Measurements from ENCODE around the gene FAM199X.
"Not testable (repeated sequence)": the region's sequence is repeated elsewhere in the genome, so short reads cannot be mapped to it uniquely, and the experiment has no call there.

The FAM199X gene

GRCh38 chrX:104189837-104190236 is 23.6 kb downstream of the FAM199X start:
- no peak for TF ChIP-seq ZFX (IDR thresholded peaks at IDR 0.05)
- TF ChIP-seq CTCF (conservative IDR thresholded peaks at IDR 0.05) = no peak
- no peak overlapping the region for H3K27ac ChIP-seq

GRCh38 chrX:104193485-104193884 is 27.2 kb downstream of the FAM199X start:
- no peak for TF ChIP-seq ZFX (IDR thresholded peaks at IDR 0.05)
- TF ChIP-seq CTCF (conservative IDR thresholded peaks at IDR 0.05) = no peak
- no peak overlapping the region for H3K27ac ChIP-seq

GRCh38 chrX:104195013-104195412 is 28.8 kb downstream of the FAM199X start:
- no peak overlapping the region for H3K27ac ChIP-seq
- TF ChIP-seq ZFX (IDR thresholded peaks at IDR 0.05) (no peak), CTCF (conservative IDR thresholded peaks at IDR 0.05) (no peak)

- TF ChIP-seq ZFX (IDR thresholded peaks at IDR 0.05) (no peak), CTCF (conservative IDR thresholded peaks at IDR 0.05) (peak; percentile 74)
- H3K27ac ChIP-seq = no peak overlapping the region
Measured at GRCh38 chrX:104195489-104196084, 29.3 kb downstream of the FAM199X start.

GRCh38 chrX:104205548-104205947 is 39.3 kb downstream of the FAM199X start:
- H3K27ac ChIP-seq = no peak overlapping the region
- TF ChIP-seq ZFX (IDR thresholded peaks at IDR 0.05) = no peak

GRCh38 chrX:104211187-104211586 is 44.9 kb downstream of the FAM199X start:
- TF ChIP-seq ZFX (IDR thresholded peaks at IDR 0.05) (no peak), CTCF (conservative IDR thresholded peaks at IDR 0.05) (no peak)
- H3K27ac ChIP-seq = no peak overlapping the region

GRCh38 chrX:104230060-104230459 is 63.8 kb downstream of the FAM199X start:
- H3K27ac ChIP-seq = not testable (repeated sequence)
